Upper lobe of right lung (tissue), 1 donor: Measurements from ENCODE around the gene UHRF2. TPM values are rescaled to one million over a fixed set of nuclear protein-coding genes. Genes with fewer than 3 reads are reported as not detected.

ENCODE experiments used
- ATAC-seq: fragments of 200-7000 bp; cut with Tn5 transposase; one replicate; pipeline ENCODE4 v1.9.1; 2020; ENCODE audit warnings: mild to moderate bottlenecking, moderate library complexity
- DNase-seq: peaks from one replicate; pipeline ENCODE4 v3.0.0-alpha.2; 2020
- H3K27ac ChIP-seq: fragments of 200-600 bp; one replicate; pipeline ENCODE4 v1.8.0; 2022
- H3K27me3 ChIP-seq: fragments of 200-600 bp; one replicate; pipeline ENCODE4 v1.8.0; 2022; ENCODE audit warnings: mild to moderate bottlenecking
- H3K36me3 ChIP-seq: fragments of 200-600 bp; one replicate; pipeline ENCODE4 v1.8.0; 2022
- H3K4me1 ChIP-seq: fragments of 200-600 bp; one replicate; pipeline ENCODE4 v1.8.0; 2022
- H3K4me3 ChIP-seq: fragments of 200-600 bp; one replicate; pipeline ENCODE4 v1.8.0; 2022; ENCODE audit warnings: mild to moderate bottlenecking
- H3K9me3 ChIP-seq: fragments of 200-600 bp; one replicate; pipeline ENCODE4 v1.8.0; 2022
- intact Hi-C: fragments of 100-400 bp; cut with DNase I; formaldehyde crosslinking; loops from one replicate; pipeline ENCODE4 v1.11.0; 2022
- total RNA-seq: library from RNA; stranded (reverse); fragmentation: NEBNext Ultra II Directional; extraction: Animal tissue kit (Norgen Biotek cat#: 25700); gene quantifications from one replicate; pipeline ENCODE4 v1.2.1, GENCODE V29; 2021
- TF ChIP-seq, protein P1 (sequence below): fragments of 200-600 bp; IDR thresholded peaks from one replicate; pipeline ENCODE4 v1.8.0; 2022; ENCODE audit warnings: antibody characterized with exemption
- donor health status: DM: no; HTN: yes; CAD: no; lungs with severe emphysema.

Gene UHRF2
- total RNA-seq, 1 donor from 2014 or later: 42.4 TPM

- Histone ChIP-seq H3K4me1 (peaks cover 4% of the 10 kb centered on the region), H3K4me3 (no peak overlapping the region), H3K9me3 (no peaks in the 10 kb centered on the region), H3K27me3 (no peaks in the 10 kb centered on the region), H3K36me3 (peaks cover 6% of the 10 kb centered on the region), H3K27ac (no peak overlapping the region)
- ATAC-seq (no peak), DNase-seq (no peak)
- TF ChIP-seq, protein P1, sequence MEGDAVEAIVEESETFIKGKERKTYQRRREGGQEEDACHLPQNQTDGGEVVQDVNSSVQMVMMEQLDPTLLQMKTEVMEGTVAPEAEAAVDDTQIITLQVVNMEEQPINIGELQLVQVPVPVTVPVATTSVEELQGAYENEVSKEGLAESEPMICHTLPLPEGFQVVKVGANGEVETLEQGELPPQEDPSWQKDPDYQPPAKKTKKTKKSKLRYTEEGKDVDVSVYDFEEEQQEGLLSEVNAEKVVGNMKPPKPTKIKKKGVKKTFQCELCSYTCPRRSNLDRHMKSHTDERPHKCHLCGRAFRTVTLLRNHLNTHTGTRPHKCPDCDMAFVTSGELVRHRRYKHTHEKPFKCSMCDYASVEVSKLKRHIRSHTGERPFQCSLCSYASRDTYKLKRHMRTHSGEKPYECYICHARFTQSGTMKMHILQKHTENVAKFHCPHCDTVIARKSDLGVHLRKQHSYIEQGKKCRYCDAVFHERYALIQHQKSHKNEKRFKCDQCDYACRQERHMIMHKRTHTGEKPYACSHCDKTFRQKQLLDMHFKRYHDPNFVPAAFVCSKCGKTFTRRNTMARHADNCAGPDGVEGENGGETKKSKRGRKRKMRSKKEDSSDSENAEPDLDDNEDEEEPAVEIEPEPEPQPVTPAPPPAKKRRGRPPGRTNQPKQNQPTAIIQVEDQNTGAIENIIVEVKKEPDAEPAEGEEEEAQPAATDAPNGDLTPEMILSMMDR: no peak
- intact Hi-C loops: no loop called here
These were observed 18.0 kb downstream of the UHRF2 start for GRCh38 chr9:6431038-6431437.

GRCh38 chr9:6433410-6433809 is 20.4 kb downstream of the UHRF2 start:
- no peak overlapping the region for H3K27ac ChIP-seq
- intact Hi-C loops: no loop called here
- H3K36me3 ChIP-seq: peaks cover 11% of the 10 kb centered on the region
- peaks cover 5% of the 10 kb centered on the region for H3K4me1 ChIP-seq
- ATAC-seq (no peak), DNase-seq (no peak)
- TF ChIP-seq, protein P1: no peak
- H3K9me3 ChIP-seq: no peaks in the 10 kb centered on the region
- no peaks in the 10 kb centered on the region for H3K27me3 ChIP-seq
- H3K4me3 ChIP-seq: no peak overlapping the region

DNA sequence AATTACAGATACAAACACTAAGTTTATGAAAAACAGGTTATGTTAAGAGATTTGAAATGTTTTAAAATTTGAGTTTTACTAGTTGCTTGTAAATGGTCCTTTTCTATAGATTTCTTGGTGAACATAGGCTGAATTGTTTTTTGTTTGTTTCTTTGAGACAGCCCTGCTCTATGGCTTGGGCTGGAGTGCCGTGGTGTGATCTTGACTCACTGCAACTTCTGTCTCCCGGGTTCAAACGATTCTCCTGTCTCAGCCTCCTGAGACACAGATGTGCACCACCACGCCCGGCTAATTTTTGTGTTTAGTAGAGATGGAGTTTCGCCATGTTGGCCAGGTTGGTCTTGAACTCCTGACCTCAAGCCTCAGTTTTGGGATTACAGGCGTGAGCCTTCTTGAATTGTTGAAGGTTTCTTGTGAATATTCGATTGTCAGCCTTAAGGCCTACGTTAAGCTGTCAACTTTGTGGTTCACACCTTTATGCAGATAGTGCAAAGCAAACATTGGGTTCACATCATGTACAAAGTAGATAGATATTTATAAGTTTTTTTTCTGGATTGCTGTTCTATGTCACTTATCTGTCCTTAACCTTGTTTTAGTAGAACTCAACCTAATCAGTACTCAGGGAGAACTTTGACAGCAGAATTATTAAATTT is 26.2 kb downstream of the UHRF2 start:
- Histone ChIP-seq H3K4me1 (peaks cover 17% of the 10 kb centered on the region), H3K27ac (no peak overlapping the region), H3K4me3 (no peak overlapping the region), H3K27me3 (no peaks in the 10 kb centered on the region), H3K9me3 (no peaks in the 10 kb centered on the region), H3K36me3 (peaks cover 10% of the 10 kb centered on the region)
- TF ChIP-seq, protein P1: no peak
- intact Hi-C loops: no loop called here
- DNase-seq: no peak
- ATAC-seq: no peak

DNA sequence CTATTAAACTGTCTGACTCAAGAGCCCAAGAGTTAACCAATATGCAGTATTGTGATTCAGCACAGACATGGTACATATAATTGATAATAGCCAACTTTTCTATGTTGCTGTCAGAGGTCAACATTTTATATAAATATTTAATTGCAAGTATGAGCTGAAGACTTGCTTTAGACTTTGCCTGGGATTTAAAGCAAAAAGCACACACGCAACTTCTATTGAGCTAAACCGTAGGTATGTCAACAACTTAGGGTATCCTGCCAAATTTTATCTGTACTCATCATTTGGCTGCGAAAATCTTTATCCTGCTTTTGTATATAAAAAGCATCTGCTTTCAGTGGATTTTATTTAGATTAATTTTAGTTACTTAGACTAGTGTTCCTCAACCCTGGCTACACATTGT is 27.4 kb downstream of the UHRF2 start:
- intact Hi-C loops: no loop called here
- Histone ChIP-seq H3K27ac (no peak overlapping the region), H3K36me3 (peaks cover 5% of the 10 kb centered on the region), H3K4me1 (peaks cover 22% of the 10 kb centered on the region), H3K4me3 (no peak overlapping the region), H3K9me3 (no peaks in the 10 kb centered on the region), H3K27me3 (no peaks in the 10 kb centered on the region)
- ATAC-seq (no peak), DNase-seq (no peak)
- TF ChIP-seq, protein P1: no peak

DNA sequence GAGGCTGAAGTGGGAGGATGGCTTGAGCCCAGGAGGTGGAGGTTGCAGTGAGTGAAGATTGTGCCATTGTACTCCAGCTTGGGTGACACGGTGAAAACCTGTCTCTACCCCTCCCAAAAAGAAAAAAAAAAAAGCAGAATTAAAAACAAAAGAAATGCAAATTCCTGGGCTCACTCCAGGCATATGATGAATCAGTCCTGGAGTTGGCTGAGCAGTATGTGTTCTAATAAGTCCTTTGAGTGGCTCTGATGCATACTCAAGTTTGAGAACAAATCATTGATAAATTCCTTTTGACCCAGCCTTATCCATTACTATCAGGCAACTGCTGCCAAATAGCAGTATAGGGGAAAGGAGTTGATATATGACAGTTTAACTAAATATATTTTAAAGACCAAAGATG is 28.3 kb downstream of the UHRF2 start:
- H3K9me3 ChIP-seq: no peaks in the 10 kb centered on the region
- no peak for DNase-seq
- intact Hi-C loops: no loop called here
- peaks cover 22% of the 10 kb centered on the region for H3K4me1 ChIP-seq
- TF ChIP-seq, protein P1: no peak
- no peaks in the 10 kb centered on the region for H3K27me3 ChIP-seq
- H3K4me3 ChIP-seq: no peak overlapping the region
- peaks cover 5% of the 10 kb centered on the region for H3K36me3 ChIP-seq
- no peak for ATAC-seq
- no peak overlapping the region for H3K27ac ChIP-seq

DNA sequence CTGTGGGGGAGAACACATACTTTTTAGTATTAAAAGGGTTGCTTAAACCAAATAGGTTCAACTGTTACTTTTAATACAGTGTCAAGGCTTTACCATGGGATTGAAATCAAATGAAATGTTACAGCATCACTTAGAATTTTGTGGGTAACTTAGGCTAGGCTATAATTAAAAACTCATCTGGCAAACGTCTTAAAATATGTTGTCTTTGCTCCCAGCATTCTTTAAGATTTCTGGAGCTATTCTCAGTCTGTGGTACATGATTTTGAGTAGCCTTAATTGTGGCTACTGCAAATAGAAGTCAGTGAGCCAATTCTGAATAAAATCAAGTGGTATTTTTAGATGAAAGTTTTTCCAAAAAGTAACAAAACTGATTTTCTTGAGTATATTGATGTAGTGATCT is 30.7 kb downstream of the UHRF2 start:
- DNase-seq (no peak), ATAC-seq (no peak)
- Histone ChIP-seq H3K27ac (no peak overlapping the region), H3K4me1 (peaks cover 30% of the 10 kb centered on the region), H3K4me3 (no peak overlapping the region), H3K9me3 (no peaks in the 10 kb centered on the region), H3K36me3 (no peaks in the 10 kb centered on the region), H3K27me3 (no peaks in the 10 kb centered on the region)
- intact Hi-C loops: no loop called here
- TF ChIP-seq, protein P1: no peak
